HG03064 (cell line): Measurements from ENCODE around the gene SYP.
"Not testable (repeated sequence)": the region's sequence is repeated elsewhere in the genome, so short reads cannot be mapped to it uniquely, and the experiment has no call there.

ENCODE experiments used
- ATAC-seq: cut with Tn5 transposase; IDR thresholded peaks from one replicate; pipeline ENCODE4 v1.9.1; 2021; ENCODE audit warnings: low read depth; ENCODE audit not compliant: unreplicated experiment

The SYP gene

GRCh38 chrX:49191574-49192011 lies 8.4 kb downstream of the SYP start:
- peak; percentile 11 for ATAC-seq

- peak; percentile 83 for ATAC-seq
Measured at GRCh38 chrX:49190821-49191573, 9.0 kb downstream of the SYP start.

GRCh38 chrX:49189606-49190005 lies 10.4 kb downstream of the SYP start:
- ATAC-seq = no peak

GRCh38 chrX:49188468-49189076 lies 11.4 kb downstream of the SYP start:
- ATAC-seq = no peak

- no peak for ATAC-seq
Measured at GRCh38 chrX:49187526-49187925, 12.5 kb downstream of the SYP start.

GRCh38 chrX:49187028-49187394 lies 13.0 kb downstream of the SYP start:
- no peak for ATAC-seq

- peak; percentile 31 for ATAC-seq
Measured at GRCh38 chrX:49186125-49187027, 13.6 kb downstream of the SYP start, which contains the start of gene PRICKLE3. TSS of gene PRICKLE3 (minus strand) at chrX:49186373. CDS start at chrX:49186297, 76 bp downstream.

- ATAC-seq = no peak
Measured at GRCh38 chrX:49184294-49185281, 15.4 kb downstream of the SYP start.

GRCh38 chrX:49183701-49184281 lies 16.2 kb downstream of the SYP start:
- no peak for ATAC-seq

GRCh38 chrX:49179358-49179757 lies 20.6 kb downstream of the SYP start:
- ATAC-seq = no peak

- no peak for ATAC-seq
Measured at GRCh38 chrX:49178537-49178936, 21.5 kb downstream of the SYP start.

GRCh38 chrX:49177873-49178480 lies 22.0 kb downstream of the SYP start:
- ATAC-seq = no peak

- no peak for ATAC-seq
Measured at GRCh38 chrX:49177338-49177833, 22.6 kb downstream of the SYP start.

GRCh38 chrX:49176421-49177326 lies 23.3 kb downstream of the SYP start:
- no peak for ATAC-seq

GRCh38 chrX:49175435-49176274 lies 24.3 kb downstream of the SYP start:
- ATAC-seq = no peak

- no peak for ATAC-seq
Measured at GRCh38 chrX:49174723-49175122, 25.3 kb downstream of the SYP start.

GRCh38 chrX:49173544-49173943 lies 26.4 kb downstream of the SYP start:
- ATAC-seq = not testable (repeated sequence)
